OCI-LY7 (cell line): Measurements from ENCODE around the gene HCST.

Experiments
- EZH2phosphoT487 ChIP-seq: fragments of 200-600 bp; sonication (generic); IDR thresholded peaks from 2 replicates; pipeline ENCODE4 v1.6.1; 2018; ENCODE audit warnings: low read depth, borderline replicate concordance, mild to moderate bottlenecking, mixed run types, antibody characterized with exemption, low read length, moderate library complexity, mixed read lengths
- TF ChIP-seq, protein P1 (sequence below): fragments of 200-600 bp; sonication (generic); conservative IDR thresholded peaks from 2 replicates; pipeline ENCODE4 v1.5.1; 2014; ENCODE audit warnings: mild to moderate bottlenecking, antibody characterized with exemption, low read length, moderate library complexity, mixed read lengths

GRCh38 chr19:35860436-35860817, 41.9 kb upstream of the HCST start:
- no peak for TF ChIP-seq EZH2phosphoT487
- TF ChIP-seq, protein P1, sequence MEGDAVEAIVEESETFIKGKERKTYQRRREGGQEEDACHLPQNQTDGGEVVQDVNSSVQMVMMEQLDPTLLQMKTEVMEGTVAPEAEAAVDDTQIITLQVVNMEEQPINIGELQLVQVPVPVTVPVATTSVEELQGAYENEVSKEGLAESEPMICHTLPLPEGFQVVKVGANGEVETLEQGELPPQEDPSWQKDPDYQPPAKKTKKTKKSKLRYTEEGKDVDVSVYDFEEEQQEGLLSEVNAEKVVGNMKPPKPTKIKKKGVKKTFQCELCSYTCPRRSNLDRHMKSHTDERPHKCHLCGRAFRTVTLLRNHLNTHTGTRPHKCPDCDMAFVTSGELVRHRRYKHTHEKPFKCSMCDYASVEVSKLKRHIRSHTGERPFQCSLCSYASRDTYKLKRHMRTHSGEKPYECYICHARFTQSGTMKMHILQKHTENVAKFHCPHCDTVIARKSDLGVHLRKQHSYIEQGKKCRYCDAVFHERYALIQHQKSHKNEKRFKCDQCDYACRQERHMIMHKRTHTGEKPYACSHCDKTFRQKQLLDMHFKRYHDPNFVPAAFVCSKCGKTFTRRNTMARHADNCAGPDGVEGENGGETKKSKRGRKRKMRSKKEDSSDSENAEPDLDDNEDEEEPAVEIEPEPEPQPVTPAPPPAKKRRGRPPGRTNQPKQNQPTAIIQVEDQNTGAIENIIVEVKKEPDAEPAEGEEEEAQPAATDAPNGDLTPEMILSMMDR = no peak
